ENCODE data around the gene AKR7A2. TPM values are rescaled to one million over a fixed set of nuclear protein-coding genes. Genes with fewer than 3 reads are reported as not detected.
A peak's percentile ranks its signal among the peaks of the same experiment; 100 is the strongest.

AKR7A2 gene
- total and polyA plus RNA-seq, 9 of the 15 experiments (the other 6 are each of a cell fraction or from before 2014, with no cell fraction given), result 2.0 to 78.4 (median 49.4) TPM

- Histone ChIP-seq H3K4me3 (no peak overlapping the region), H3K4me2 (ENCODE audit: insufficient read depth, low read length) (no peak overlapping the region; the same call in 1 of the 2 replicates), H3K27ac (ENCODE audit: extremely low read depth, low read depth, low read length) (no peak overlapping the region), H2AFZ (ENCODE audit: low read depth, low read length) (peak overlapping the region; percentile 47; the same call in 1 of the 2 replicates), H3K4me1 (replicated peaks in 1 of 2; ENCODE audit: control insufficient read depth in 2 of 2, insufficient read depth in 2 of 2, low read length in 2 of 2) (peaks cover 0 to 9% of the 10 kb centered on the region in 2 experiments; a peak in 3 of 5 replicates), H3K36me3 (ENCODE audit: control insufficient read depth, insufficient read depth, low read length) (peaks cover 29% of the 10 kb centered on the region), H3K79me2 (ENCODE audit: control insufficient read depth, insufficient read depth, low read length) (no peaks in the 10 kb centered on the region), H3K9me1 (ENCODE audit: control insufficient read depth, insufficient read depth, low read length) (no peaks in the 10 kb centered on the region), H3K27me3 (ENCODE audit: control insufficient read depth in 2 of 2, insufficient read depth in 2 of 2, low read length in 2 of 2) (no peaks in the 10 kb centered on the region), H3K9me3 (replicated peaks; ENCODE audit: control insufficient read depth, insufficient read depth, low read depth, low read length) (no peaks in the 10 kb centered on the region), H4K20me1 (replicated peaks; ENCODE audit: control insufficient read depth, insufficient read depth, low read length) (no peaks in the 10 kb centered on the region), H3K9ac (ENCODE audit: insufficient read depth in 1 of 2, low read depth in 2 of 2, low read length in 2 of 2) (peak overlapping the region in 1 of 2 experiments; percentile 56; a peak in 1 of 4 replicates)
- intact Hi-C loops (cut with micrococcal nuclease) (no loop called here), in situ Hi-C loops (cut with MboI) (no loop called here)
- POLR2A ChIA-PET, result interaction anchor here (0.6 to 1.4 kb wide), 3 partner anchors 12 to 61 kb away, joined by 3 to 4 read pairs (median 3); partner anchors contain the start of gene AKR7A3
- FAIRE-seq (peak; percentile 81), ATAC-seq (peak; percentile 85), DNase-seq (ENCODE audit: extremely low read depth in 1 of 4, low spot score in 3 of 4) (peak in 3 of 4 experiments; percentile 33 to 69 (median 47))
- CTCF ChIA-PET (ENCODE audit: low intra/inter-chr PET ratio), result no interaction called here
- 10% methylated on average over 2 of the region's 2 CpGs for WGBS (ENCODE audit: insufficient coverage, low coverage, missing lambda C conversion rate)
- no TSS peak for BruUV-seq (replicated peaks)
- TF ChIP-seq MYNN (IDR thresholded peaks at IDR 0.05), result peak; percentile 44; the same call in 1 of the 2 replicates
- no peak for TF ChIP-seq MYNN (CRISPR knock-in tag; IDR thresholded peaks at IDR 0.05)
- TF ChIP-seq ZBTB33 (CRISPR knock-in tag; IDR thresholded peaks at IDR 0.05), result no peak
- TF ChIP-seq ZNF134 (CRISPR knock-in tag; conservative IDR thresholded peaks at IDR 0.05), result no peak
- TF ChIP-seq EP300 (IDR thresholded peaks at IDR 0.05; ENCODE audit: low read length), result no peak
- no peak for TF ChIP-seq RERE (CRISPR knock-in tag; IDR thresholded peaks at IDR 0.05; ENCODE audit: borderline replicate concordance)
- TF ChIP-seq ZNF707 (CRISPR knock-in tag; conservative IDR thresholded peaks at IDR 0.05), result no peak
- TF ChIP-seq SNAPC5 (CRISPR knock-in tag; IDR thresholded peaks at IDR 0.05), result no peak
- TF ChIP-seq MNT (conservative IDR thresholded peaks at IDR 0.05), result peak; percentile 82 to 85
- no peak for TF ChIP-seq ZNF175 (CRISPR knock-in tag; IDR thresholded peaks at IDR 0.05; ENCODE audit: low read depth)
- TF ChIP-seq HMGN3 (IDR thresholded peaks at IDR 0.05; ENCODE audit: borderline replicate concordance, extremely low read depth, insufficient read length, low read depth, low read length), result no peak
Measured at GRCh38 chr1:19300211-19300610, 11.7 kb downstream of the AKR7A2 start.

Measured in K562 (cell line).